Fibroblast of the aortic adventitia (primary cell): ENCODE results near the gene THADA. TPM values are rescaled to one million over a fixed set of nuclear protein-coding genes. Genes with fewer than 3 reads are reported as not detected.
A peak's percentile ranks its signal among the peaks of the same experiment; 100 is the strongest.

Experiments
- DNase-seq: peaks from one replicate; pipeline ENCODE4 v3.0.0-alpha.2; 2010; ENCODE audit warnings: low read depth
- H3K4me3 ChIP-seq: 2 replicates; pipeline ENCODE4 v1.5.1; 2011; ENCODE audit warnings: low read depth, mild to moderate bottlenecking, control low read depth, low read length, moderate library complexity
- total RNA-seq: library from RNA; depleted of rRNA; stranded (reverse); fragments of >200 nt; gene quantifications from 2 replicates; pipeline ENCODE4 v1.2.3, GENCODE V29; 2012; ENCODE audit warnings: low replicate concordance
- TF ChIP-seq, protein P1 (sequence below): IDR thresholded peaks from 2 replicates; pipeline ENCODE4 v1.5.1; 2011; ENCODE audit warnings: mild to moderate bottlenecking, low read length, control low read depth, inconsistent platforms; ENCODE audit not compliant: insufficient read depth

THADA gene
- total RNA-seq, 1 donor: 34.6 TPM

DNA sequence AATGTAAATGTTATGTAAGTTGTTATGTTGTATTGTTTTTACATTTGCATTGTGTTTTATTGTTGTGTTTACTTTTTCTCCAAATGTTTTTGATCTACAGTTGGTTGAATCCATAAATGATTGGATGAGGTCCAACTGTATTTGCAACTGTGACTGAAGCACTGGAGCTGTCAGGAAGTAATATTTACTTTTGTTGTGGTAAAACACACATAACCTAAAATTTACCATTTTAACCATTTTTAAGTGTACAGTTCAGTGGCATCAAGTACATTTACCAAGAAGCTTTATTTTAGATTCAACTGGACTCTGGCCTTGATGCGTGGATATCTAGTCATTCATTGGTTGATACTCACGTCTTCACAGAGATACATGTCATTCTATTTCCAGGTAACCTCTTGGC, 181.8 kb downstream of the THADA start:
- no peak overlapping the region for H3K4me3 ChIP-seq
- TF ChIP-seq, protein P1, sequence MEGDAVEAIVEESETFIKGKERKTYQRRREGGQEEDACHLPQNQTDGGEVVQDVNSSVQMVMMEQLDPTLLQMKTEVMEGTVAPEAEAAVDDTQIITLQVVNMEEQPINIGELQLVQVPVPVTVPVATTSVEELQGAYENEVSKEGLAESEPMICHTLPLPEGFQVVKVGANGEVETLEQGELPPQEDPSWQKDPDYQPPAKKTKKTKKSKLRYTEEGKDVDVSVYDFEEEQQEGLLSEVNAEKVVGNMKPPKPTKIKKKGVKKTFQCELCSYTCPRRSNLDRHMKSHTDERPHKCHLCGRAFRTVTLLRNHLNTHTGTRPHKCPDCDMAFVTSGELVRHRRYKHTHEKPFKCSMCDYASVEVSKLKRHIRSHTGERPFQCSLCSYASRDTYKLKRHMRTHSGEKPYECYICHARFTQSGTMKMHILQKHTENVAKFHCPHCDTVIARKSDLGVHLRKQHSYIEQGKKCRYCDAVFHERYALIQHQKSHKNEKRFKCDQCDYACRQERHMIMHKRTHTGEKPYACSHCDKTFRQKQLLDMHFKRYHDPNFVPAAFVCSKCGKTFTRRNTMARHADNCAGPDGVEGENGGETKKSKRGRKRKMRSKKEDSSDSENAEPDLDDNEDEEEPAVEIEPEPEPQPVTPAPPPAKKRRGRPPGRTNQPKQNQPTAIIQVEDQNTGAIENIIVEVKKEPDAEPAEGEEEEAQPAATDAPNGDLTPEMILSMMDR: no peak
- DNase-seq: no peak

DNA sequence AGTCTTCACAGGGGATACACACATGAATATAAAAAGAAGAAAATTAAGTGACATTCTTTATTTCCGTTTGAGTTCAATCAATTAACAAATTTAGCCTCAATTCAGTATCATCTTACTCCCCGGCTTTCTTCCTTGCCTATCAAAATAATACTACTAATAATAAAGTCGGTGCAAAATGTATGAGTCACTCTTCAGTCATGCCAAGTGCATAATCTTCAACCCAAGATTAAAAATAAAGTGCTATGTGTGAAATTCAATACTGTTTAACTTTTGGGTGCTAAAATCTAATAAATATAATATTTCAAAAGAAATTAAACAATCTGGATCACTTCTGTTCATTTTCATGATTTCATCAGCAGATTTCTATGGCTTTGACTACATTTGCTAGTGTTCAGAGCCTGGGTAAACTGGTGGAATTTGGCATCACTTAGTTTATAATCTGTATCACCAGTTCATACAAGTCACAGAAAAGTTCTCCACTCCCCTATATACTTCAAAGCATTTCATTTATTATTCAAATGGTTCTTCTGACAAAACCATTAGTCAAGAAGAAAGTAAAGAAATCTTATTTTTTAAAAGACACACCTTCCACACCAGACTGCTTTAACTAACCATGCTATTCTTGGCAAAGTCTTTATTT, 183.6 kb downstream of the THADA start:
- H3K4me3 ChIP-seq: no peak overlapping the region
- TF ChIP-seq, protein P1: no peak
- DNase-seq: peak; percentile 62

- no peak overlapping the region for H3K4me3 ChIP-seq
- TF ChIP-seq, protein P1: no peak
- no peak for DNase-seq
These were observed 185.7 kb downstream of the THADA start for GRCh38 chr2:43410055-43410604.

DNA sequence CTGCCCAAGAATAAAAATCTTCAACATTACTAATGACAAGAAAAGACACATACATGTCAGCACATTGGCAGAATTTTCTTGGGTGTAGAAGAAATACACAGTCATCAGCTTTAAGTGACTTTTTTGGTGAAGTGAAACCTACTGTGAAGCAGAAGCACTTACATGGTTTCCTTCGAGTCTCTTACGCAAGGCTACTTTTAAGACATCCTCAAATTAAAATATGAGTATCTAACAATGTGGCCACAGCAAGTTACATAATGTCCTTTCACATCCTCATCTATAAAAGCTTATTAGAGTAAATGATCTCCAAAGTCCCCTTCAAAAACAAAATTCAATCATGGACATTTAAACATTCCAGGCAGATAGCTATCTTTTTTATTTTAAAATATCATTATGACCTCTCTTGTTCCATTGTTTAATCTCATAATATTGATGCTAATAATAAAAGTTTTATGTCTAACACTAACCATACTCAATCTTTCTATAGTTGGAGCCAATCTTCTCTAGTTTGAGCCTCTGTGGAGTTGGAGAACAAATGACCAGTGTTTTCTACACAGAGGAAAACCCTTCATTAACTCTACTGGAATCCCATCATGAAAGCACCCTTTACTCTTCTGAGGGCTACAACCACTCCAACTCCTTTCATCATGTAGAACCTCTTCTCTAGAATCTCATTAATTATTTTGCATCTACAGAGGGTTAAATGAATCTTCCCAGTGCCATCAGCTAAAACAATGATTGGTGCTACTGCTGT, 187.3 kb downstream of the THADA start:
- no peak overlapping the region for H3K4me3 ChIP-seq
- DNase-seq: no peak
- TF ChIP-seq, protein P1: no peak

DNA sequence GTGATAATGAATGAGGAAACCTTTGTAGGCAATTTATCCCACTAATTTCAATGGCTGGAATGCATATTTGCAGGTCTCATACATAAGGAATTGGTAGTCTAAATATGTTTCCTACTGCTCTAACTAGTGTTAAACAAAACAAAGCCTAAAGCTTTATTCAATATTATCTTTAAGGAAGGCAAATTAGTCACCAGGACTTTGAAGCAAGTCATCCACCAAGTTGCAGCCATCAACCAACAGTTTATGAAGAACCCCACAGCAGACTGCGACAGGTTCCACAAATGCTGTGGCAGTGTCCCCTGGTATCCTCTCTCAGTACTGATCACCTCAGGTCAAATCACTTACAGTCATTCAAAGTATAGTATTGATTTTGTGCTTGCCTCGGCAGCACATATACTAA, 187.9 kb downstream of the THADA start:
- DNase-seq: no peak
- TF ChIP-seq, protein P1: no peak
- H3K4me3 ChIP-seq: no peak overlapping the region

GRCh38 chr2:43406651-43407279, 189.1 kb downstream of the THADA start:
- TF ChIP-seq, protein P1: no peak
- no peak overlapping the region for H3K4me3 ChIP-seq
- no peak for DNase-seq
